GM12864 (cell line): ENCODE measurements around the gene RAB3IL1.
"Not testable (repeated sequence)": the region's sequence is repeated elsewhere in the genome, so short reads cannot be mapped to it uniquely, and the experiment has no call there.

Source experiments
- DNase-seq: peaks from one replicate; pipeline ENCODE4 v3.0.0-alpha.2; 2011; ENCODE audit warnings: low read depth
- H3K4me3 ChIP-seq: 2 replicates; pipeline ENCODE4 v1.5.1; 2011; ENCODE audit warnings: mild to moderate bottlenecking, low read depth, low read length, control low read depth
- TF ChIP-seq, protein P1 (sequence below): IDR thresholded peaks from 2 replicates; pipeline ENCODE4 v1.5.1; 2011; ENCODE audit warnings: low read depth, mild to moderate bottlenecking, moderate library complexity, low read length, control low read depth, inconsistent platforms; ENCODE audit errors: missing control alignments

The RAB3IL1 gene

DNA sequence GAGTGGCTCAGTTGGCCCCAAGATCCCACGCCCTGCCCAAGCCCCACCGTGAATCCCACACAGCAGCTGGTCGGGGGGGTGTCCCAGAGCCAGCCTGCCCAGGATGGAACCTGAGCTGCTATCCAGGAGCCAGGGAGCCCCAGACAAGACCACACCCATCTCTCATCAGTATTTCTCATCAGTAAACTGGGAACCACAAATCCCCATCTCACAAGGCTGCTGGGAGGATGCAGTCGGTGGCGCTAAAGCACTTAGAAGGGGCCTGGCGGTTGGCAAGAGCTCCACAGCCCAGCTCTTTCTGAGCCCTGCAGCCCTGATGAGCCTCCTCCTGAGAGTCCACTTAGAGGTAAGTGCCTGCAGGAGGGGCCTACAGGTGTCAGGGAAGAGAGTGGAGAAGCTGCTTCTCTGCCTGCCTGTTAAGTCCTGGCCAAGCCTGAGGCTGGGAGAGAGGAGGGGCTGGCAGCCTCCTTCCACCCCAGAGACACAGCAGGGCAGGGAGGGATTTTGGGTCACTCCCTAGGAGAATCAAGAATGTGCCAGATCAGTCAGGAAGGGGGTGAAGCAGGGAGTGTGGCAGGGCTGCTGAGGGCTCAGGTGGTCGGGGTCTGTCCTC is 32.1 kb downstream of the RAB3IL1 start:
- TF ChIP-seq, protein P1, sequence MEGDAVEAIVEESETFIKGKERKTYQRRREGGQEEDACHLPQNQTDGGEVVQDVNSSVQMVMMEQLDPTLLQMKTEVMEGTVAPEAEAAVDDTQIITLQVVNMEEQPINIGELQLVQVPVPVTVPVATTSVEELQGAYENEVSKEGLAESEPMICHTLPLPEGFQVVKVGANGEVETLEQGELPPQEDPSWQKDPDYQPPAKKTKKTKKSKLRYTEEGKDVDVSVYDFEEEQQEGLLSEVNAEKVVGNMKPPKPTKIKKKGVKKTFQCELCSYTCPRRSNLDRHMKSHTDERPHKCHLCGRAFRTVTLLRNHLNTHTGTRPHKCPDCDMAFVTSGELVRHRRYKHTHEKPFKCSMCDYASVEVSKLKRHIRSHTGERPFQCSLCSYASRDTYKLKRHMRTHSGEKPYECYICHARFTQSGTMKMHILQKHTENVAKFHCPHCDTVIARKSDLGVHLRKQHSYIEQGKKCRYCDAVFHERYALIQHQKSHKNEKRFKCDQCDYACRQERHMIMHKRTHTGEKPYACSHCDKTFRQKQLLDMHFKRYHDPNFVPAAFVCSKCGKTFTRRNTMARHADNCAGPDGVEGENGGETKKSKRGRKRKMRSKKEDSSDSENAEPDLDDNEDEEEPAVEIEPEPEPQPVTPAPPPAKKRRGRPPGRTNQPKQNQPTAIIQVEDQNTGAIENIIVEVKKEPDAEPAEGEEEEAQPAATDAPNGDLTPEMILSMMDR, result no peak
- DNase-seq, result no peak
- H3K4me3 ChIP-seq, result no peak overlapping the region

DNA sequence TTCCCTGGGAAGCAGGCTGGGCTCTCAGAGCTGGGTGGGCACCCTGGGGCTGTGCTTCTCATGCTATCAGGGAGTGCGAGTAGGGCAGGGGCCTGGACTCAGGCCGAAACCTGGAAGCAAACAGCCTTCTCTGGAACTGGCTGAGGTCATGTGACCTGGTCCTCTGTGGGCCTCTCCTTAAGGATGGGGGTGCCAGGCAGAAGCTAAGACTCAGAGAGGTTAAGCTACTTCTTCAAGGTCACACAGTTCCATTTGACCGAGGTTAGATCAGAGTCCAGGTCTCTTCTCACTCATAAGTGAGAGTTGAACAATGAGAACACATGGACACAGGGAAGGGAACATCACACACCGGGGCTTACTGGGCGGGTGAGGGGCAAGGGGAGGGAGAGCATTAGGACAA is 33.4 kb downstream of the RAB3IL1 start:
- no peak for DNase-seq
- H3K4me3 ChIP-seq, result no peak overlapping the region
- TF ChIP-seq, protein P1, result no peak

DNA sequence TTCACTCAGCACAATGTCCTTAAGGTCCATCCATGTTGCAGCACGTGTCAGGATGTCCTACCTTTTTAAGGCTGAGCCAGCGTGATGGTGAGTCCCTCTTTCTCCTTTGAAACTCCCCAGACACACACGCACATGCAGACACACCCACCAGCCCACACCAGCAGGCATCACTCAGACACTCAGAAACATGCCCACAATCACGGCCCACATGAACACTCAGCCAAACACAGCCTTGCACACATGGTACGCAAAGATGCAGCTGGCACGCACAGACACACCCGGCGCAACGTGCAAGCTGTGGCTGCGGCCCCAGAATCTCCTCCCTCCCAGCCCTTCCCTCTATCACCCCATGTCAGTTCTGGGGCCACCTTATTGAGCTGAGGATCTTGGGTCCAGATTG is 34.0 kb downstream of the RAB3IL1 start:
- no peak for DNase-seq

DNA sequence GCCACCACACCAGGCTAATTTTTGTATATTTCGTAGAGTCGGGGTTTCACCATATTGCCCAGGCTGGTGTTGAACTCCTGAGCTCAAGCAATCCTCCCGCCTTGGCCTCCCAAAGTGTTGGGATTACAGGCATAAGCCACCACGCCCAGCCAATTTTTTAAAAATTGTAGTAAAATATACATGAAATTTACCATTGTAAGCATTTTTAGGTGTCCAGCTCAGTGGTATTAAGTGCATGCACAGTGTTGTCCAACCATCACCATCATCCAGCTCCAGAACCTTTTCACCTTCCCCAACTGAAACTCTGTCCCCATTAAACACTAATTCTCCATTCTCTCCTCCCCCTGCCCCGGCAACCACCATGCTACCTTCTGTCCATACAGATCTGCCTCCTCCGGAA is 34.5 kb downstream of the RAB3IL1 start:
- no peak for DNase-seq
- TF ChIP-seq, protein P1, result no peak
- no peak overlapping the region for H3K4me3 ChIP-seq

More for the DNA sequence above, 34.0 kb downstream of the RAB3IL1 start:
- H3K4me3 ChIP-seq, result no peak overlapping the region
- TF ChIP-seq, protein P1, result no peak

DNA sequence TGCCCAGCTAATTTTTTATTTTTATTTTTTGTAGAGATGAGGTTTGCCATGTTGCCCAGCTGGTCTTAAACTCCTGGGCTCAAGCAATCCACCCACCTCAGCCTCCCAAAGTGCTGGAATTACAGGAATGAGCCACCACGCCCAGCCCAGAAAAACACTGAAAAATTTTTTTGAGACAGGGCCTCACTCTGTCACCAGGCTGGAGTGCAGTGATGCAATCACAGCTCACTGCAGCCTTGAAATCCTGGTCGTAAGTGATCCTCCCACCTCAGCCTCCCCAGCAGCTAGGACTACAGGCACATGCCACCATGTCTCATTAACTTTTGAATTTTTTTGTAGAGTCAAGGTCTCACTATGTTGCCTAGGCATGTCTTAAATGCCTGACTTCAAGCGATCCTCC is 35.1 kb downstream of the RAB3IL1 start:
- not testable (repeated sequence) for H3K4me3 ChIP-seq, DNase-seq

DNA sequence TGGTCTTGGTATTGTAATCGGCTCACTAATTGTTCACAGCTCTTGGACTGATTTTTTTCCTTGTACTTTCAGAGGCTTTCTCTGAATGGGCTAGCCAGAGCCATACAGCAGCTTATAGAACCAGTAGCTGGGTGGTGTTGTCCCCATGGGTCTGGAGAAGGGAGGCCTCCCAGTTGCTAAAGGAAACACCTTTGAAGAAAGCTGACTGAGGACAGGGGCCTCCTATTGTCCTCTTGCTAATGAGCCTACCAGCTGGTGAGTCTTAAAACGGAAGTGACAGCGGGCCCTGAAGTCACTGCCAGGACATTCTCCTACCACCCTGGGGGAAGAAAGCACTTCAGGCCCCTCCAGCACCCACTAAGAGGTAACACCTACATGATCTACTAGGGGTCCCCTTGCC is 36.0 kb downstream of the RAB3IL1 start:
- no peak for DNase-seq
- no peak overlapping the region for H3K4me3 ChIP-seq
- TF ChIP-seq, protein P1, result no peak

DNA sequence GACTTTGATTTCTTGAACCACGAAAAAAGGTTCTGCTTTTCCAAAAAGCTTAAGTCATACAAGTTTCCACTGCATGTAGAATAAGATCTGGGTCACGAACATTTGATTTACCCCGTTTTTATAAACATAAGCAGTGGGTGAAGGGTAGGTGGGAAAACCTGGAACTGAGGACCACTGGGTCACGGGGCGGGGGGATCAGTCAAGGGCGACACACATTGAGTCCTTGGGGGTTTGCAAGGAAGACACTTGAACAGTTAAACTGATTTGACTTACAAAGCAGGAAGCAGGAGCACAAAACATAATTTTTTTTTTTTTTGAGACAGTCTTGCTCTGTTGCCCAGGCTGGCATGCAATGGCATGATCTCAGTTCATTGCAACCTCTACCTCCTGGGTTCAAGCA is 36.9 kb downstream of the RAB3IL1 start:
- no peak overlapping the region for H3K4me3 ChIP-seq
- no peak for DNase-seq
- TF ChIP-seq, protein P1, result no peak
